ENCODE results near the gene MDN1. TPM values are rescaled to one million over a fixed set of nuclear protein-coding genes. Genes with fewer than 3 reads are reported as not detected.
"Not testable (repeated sequence)": the region's sequence is repeated elsewhere in the genome, so short reads cannot be mapped to it uniquely, and the experiment has no call there.

Gene MDN1
- total and polyA plus RNA-seq, 10 donors, result 23.0 to 56.3 (median 36.7) TPM

- Histone ChIP-seq H3K4me1 (peaks cover 0 to 6% (median 0%) of the 10 kb centered on the region in 6 donors), H3K36me3 (peaks cover 7 to 100% (median 81%) of the 10 kb centered on the region in 6 donors), H3K27ac (no peak overlapping the region), H3K27me3 (replicated peaks in 1 of 7) (no peaks in the 10 kb centered on the region), H3K4me3 (no peak overlapping the region), H3K9me3 (no peaks in the 10 kb centered on the region)
- DNase-seq, result no peak
- WGBS, 5 donors, result 75 to 86% (median 81%) methylated on average over 4 of the region's 4 CpGs
- no peak for TF ChIP-seq POLR2A (IDR thresholded peaks at IDR 0.05)
- TF ChIP-seq POLR2AphosphoS5 (IDR thresholded peaks at IDR 0.05), result no peak
- no peak for TF ChIP-seq CTCF (IDR thresholded peaks at IDR 0.05 in 8 of 11, conservative IDR thresholded peaks at IDR 0.05 in 3 of 11)
- intact Hi-C loops (cut with DNase I; ENCODE audit: low total_unique reads), result no loop called here
These were observed 40.1 kb upstream of the MDN1 start for GRCh38 chr6:89859744-89860143.

GRCh38 chr6:89858041-89858440 lies 38.4 kb upstream of the MDN1 start:
- 81 to 95% (median 92%) methylated on average over 1 of the region's 1 CpG for WGBS, 5 donors
- Histone ChIP-seq H3K36me3 (peaks cover 7 to 100% (median 89%) of the 10 kb centered on the region in 6 donors), H3K4me3 (no peak overlapping the region), H3K9me3 (no peaks in the 10 kb centered on the region), H3K27me3 (replicated peaks in 1 of 7) (no peaks in the 10 kb centered on the region), H3K27ac (no peak overlapping the region), H3K4me1 (peaks cover 0 to 6% (median 0%) of the 10 kb centered on the region in 6 donors)
- TF ChIP-seq CTCF (IDR thresholded peaks at IDR 0.05 in 8 of 11, conservative IDR thresholded peaks at IDR 0.05 in 3 of 11), result no peak
- TF ChIP-seq POLR2AphosphoS5 (IDR thresholded peaks at IDR 0.05), result no peak
- TF ChIP-seq POLR2A (IDR thresholded peaks at IDR 0.05), result no peak
- intact Hi-C loops (cut with DNase I; ENCODE audit: low total_unique reads), result no loop called here
- no peak for DNase-seq

GRCh38 chr6:89853068-89853467 lies 33.5 kb upstream of the MDN1 start:
- no peak overlapping the region for H3K4me3 ChIP-seq

GRCh38 chr6:89847513-89847912 lies 27.9 kb upstream of the MDN1 start:
- Histone ChIP-seq H3K4me1 (peaks cover 0 to 13% (median 0%) of the 10 kb centered on the region in 6 donors), H3K36me3 (peaks cover 0 to 70% (median 16%) of the 10 kb centered on the region in 6 donors)
- DNase-seq; H3K27ac ChIP-seq; intact Hi-C loops (cut with DNase I; ENCODE audit: low total_unique reads); H3K27me3 ChIP-seq (replicated peaks in 1 of 7); H3K4me3 ChIP-seq; H3K9me3 ChIP-seq: not testable (repeated sequence)
- WGBS, 5 donors, result 86 to 94% (median 94%) methylated on average over 5 of the region's 5 CpGs

More at GRCh38 chr6:89853068-89853467, 33.5 kb upstream of the MDN1 start:
- intact Hi-C loops (cut with DNase I; ENCODE audit: low total_unique reads), result no loop called here
- WGBS, 5 donors, result 97 to 100% (median 100%) methylated on average over 1 of the region's 1 CpG
- Histone ChIP-seq H3K36me3 (peaks cover 0 to 98% (median 59%) of the 10 kb centered on the region in 6 donors), H3K27ac (no peak overlapping the region), H3K4me1 (no peaks in the 10 kb centered on the region), H3K27me3 (replicated peaks in 1 of 7) (no peaks in the 10 kb centered on the region), H3K9me3 (no peaks in the 10 kb centered on the region)
- TF ChIP-seq POLR2AphosphoS5 (IDR thresholded peaks at IDR 0.05) (no peak), CTCF (IDR thresholded peaks at IDR 0.05 in 8 of 11, conservative IDR thresholded peaks at IDR 0.05 in 3 of 11) (no peak), POLR2A (IDR thresholded peaks at IDR 0.05) (no peak)
- no peak for DNase-seq

GRCh38 chr6:89843070-89843469 lies 23.5 kb upstream of the MDN1 start:
- Histone ChIP-seq H3K4me1 (peaks cover 0 to 35% (median 7%) of the 10 kb centered on the region in 6 donors), H3K27ac (no peak overlapping the region), H3K36me3 (peaks cover 0 to 48% (median 6%) of the 10 kb centered on the region in 6 donors), H3K9me3 (no peaks in the 10 kb centered on the region), H3K4me3 (no peak overlapping the region), H3K27me3 (replicated peaks in 1 of 7) (no peaks in the 10 kb centered on the region)
- DNase-seq, result no peak
- intact Hi-C loops (cut with DNase I; ENCODE audit: low total_unique reads), result no loop called here
- TF ChIP-seq POLR2A (IDR thresholded peaks at IDR 0.05), result no peak
- 77 to 90% (median 84%) methylated on average over 3 of the region's 3 CpGs for WGBS, 5 donors
